ENCODE data around the gene SPTAN1. TPM values are rescaled to one million over a fixed set of nuclear protein-coding genes. Genes with fewer than 3 reads are reported as not detected.

Gene SPTAN1
- total and polyA plus RNA-seq, 2 of the 4 experiments (the other 2 are of a cell fraction) = 275 to 327 TPM

- intact Hi-C loops (cut with micrococcal nuclease) = no loop called here
- no peak overlapping the region for H2BK120ac ChIP-seq (ENCODE audit: low read depth, low read length)
- in situ Hi-C loops (cut with MboI; ENCODE audit: low sequenced_read_pairs) = no loop called here
- no peak overlapping the region for H3K14ac ChIP-seq (replicated peaks; ENCODE audit: low read depth, low read length)
- H2AFZ ChIP-seq (replicated peaks; ENCODE audit: low read length, poor library complexity) = no peak overlapping the region
- no peak overlapping the region for H2BK20ac ChIP-seq (ENCODE audit: low read depth, low read length)
- BruUV-seq (replicated peaks) = no TSS peak
- 100% methylated on average over 1 of the region's 3 CpGs; no CpG with 5 or more reads in 1 of the 2 experiments for WGBS, 2 experiments (ENCODE audit: extremely low coverage in 2 of 2, insufficient read length in 1 of 2)
- no peak overlapping the region for H3K18ac ChIP-seq (ENCODE audit: low read depth, low read length)
- ATAC-seq (ENCODE audit: low read depth) (no peak), DNase-seq (no peak)
- no peak overlapping the region for H3K4me3 ChIP-seq (ENCODE audit: insufficient read depth, low read depth, low read length)
- no peak overlapping the region for H3K56ac ChIP-seq (ENCODE audit: extremely low read depth, insufficient read depth, low read length)
- H3K4me2 ChIP-seq (ENCODE audit: low read depth, low read length) = no peak overlapping the region
- H2AK9ac ChIP-seq (replicated peaks; ENCODE audit: low read depth, low read length, poor library complexity) = no peak overlapping the region
- no peak overlapping the region for H3K23ac ChIP-seq (ENCODE audit: low read depth, low read length)
- H3K9me1 ChIP-seq (ENCODE audit: insufficient read depth, low read length) = peaks cover 4% of the 10 kb centered on the region; the same call in 1 of the 2 replicates
- H3K4ac ChIP-seq (ENCODE audit: low read depth, low read length) = no peak overlapping the region
- peaks cover 13% of the 10 kb centered on the region for H3K4me1 ChIP-seq (ENCODE audit: control insufficient read depth, insufficient read depth, low read length)
- H3K27me3 ChIP-seq (ENCODE audit: control insufficient read depth, insufficient read depth, low read length) = no peaks in the 10 kb centered on the region
- TF ChIP-seq USF2 (IDR thresholded peaks at IDR 0.05; ENCODE audit: low read depth, low read length) (no peak), CTCF (conservative IDR thresholded peaks at IDR 0.05; ENCODE audit: low read depth, low read length) (no peak), BHLHE40 (IDR thresholded peaks at IDR 0.05; ENCODE audit: low read depth, low read length) (no peak), MAFK (IDR thresholded peaks at IDR 0.05; ENCODE audit: low read depth, low read length) (0 out of 2 replicates have a peak, but pooled peaks have one; percentile 10), SMC3 (IDR thresholded peaks at IDR 0.05; ENCODE audit: low read depth, low read length) (no peak)
- H4K5ac ChIP-seq (ENCODE audit: low read depth, low read length) = no peak overlapping the region
- H3K79me1 ChIP-seq (ENCODE audit: low read depth in 1 of 2, low read length in 2 of 2) = peaks cover 0 to 22% of the 10 kb centered on the region in 2 experiments; a peak in 2 of 4 replicates
- H2BK5ac ChIP-seq (ENCODE audit: low read depth, low read length, poor library complexity, severe bottlenecking) = no peak overlapping the region
- H2BK15ac ChIP-seq (ENCODE audit: low read depth, low read length) = no peak overlapping the region
- dilution Hi-C loops (cut with HindIII; ENCODE audit: low sequenced_read_pairs, unreplicated experiment) = no loop called here
- CTCF ChIA-PET = no interaction called here
- H4K8ac ChIP-seq (ENCODE audit: low read depth in 2 of 2, low read length in 2 of 2) = no peak overlapping the region
- no peak overlapping the region for H3K9ac ChIP-seq (ENCODE audit: low read depth, low read length)
- POLR2A ChIA-PET (ENCODE audit: unreplicated experiment) = no interaction called here
- H3K36me3 ChIP-seq (ENCODE audit: control insufficient read depth, insufficient read depth, low read length) = peaks cover 1% of the 10 kb centered on the region; the same call in 1 of the 2 replicates
- no peak overlapping the region for H4K91ac ChIP-seq (ENCODE audit: insufficient read depth, low read depth, low read length)
- no peak overlapping the region for H2AK5ac ChIP-seq (ENCODE audit: low read depth, low read length)
- H3K9me3 ChIP-seq (ENCODE audit: control insufficient read depth, insufficient read depth, low read length) = no peaks in the 10 kb centered on the region
- H4K20me1 ChIP-seq (ENCODE audit: insufficient read depth, low read length) = no peaks in the 10 kb centered on the region
- H3K27ac ChIP-seq (ENCODE audit: insufficient read depth, low read length) = no peak overlapping the region
Measured at GRCh38 chr9:128546504-128546903, 5.9 kb upstream of the SPTAN1 start.
